Smooth muscle cell of bladder (primary cell): ENCODE results near the gene ABLIM1. TPM values are rescaled to one million over a fixed set of nuclear protein-coding genes. Genes with fewer than 3 reads are reported as not detected.

Experiments
- total RNA-seq: library from RNA; depleted of rRNA; stranded (reverse); fragments of >200 nt; gene quantifications from 2 replicates; pipeline ENCODE4 v1.2.3, GENCODE V29; 2014

Gene ABLIM1
- 3.1 and 4.4 TPM in 2 replicates for total RNA-seq

DNA sequence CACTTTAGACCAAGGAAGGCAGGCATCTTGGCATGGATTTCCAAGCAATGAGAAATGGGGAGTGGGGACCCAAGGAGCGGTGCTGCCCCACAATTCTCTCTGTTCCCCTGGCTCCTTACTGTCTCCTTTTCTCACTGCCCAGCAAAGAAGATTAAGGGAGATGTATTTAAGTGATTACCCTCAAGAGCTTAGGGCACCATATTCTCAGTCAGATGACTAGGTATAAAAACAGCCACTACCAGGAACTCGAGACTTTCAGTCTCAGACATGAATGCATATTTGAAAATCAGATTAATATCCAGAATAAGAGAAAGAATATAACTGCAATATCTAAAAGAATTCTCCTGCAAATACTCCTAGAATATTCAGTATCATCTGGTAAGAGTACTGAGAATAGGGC is at the start of gene ABLIM1:
Gene ABLIM1, minus strand, starts transcription at position 101 of the 400 bp plus-strand sequence. Its CDS starts 75 bp downstream, at position 26.

DNA sequence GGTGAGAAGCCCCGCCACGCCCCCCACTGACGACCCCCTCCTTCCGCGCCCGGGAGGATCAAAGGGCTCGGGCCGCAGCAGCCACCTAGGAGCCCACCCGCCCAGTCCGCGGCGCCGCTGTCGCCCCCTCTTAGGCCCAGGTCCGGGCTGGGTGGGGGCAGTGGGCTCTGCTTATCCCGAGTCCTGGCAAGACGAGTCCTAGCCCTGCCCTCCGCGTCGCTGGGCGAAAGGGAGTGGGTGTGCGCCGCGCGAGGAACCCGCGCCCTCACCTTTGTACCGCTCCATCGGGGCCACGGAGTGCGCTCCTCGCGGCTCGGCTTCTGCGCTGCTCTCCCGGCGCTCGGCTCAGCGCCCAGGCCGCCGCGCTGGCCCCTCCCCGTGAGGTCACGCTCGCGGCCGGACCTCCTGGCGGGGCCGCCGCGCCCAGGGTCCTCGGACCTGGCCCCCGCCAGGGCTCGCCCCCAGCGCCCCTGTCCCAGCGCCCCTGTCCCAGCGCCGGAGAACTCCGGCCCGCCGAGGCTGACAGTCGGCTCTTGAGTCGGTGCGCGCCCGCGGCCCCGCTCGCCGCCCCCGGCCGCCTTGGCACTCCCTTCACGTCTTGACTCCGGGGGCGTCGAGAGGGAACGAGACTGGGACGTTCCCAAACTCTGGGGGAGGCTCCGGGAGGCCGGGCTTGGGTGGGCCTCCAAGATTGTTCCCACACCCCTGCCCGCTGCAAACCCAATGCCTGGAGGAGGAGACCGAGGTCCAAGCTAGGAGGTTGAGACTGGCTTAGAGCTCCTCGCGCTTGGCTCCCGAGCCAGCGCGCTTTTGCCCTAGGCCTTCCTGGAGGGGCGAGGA is 253.7 kb downstream of the ABLIM1 start, which contains the start of gene AFAP1L2:
Gene AFAP1L2, minus strand, starts transcription at position 332 of the 840 bp plus-strand sequence. Its CDS starts 47 bp downstream, at position 285.

Other genes with a start within 250 kb of the ABLIM1 start
- 17.6 and 17.9 TPM in 2 replicates for gene FHIP2A, start 163.5 kb upstream of the ABLIM1 start, total RNA-seq